AG04449 (cell line): ENCODE data around the gene ANKRD65.
"Not testable (repeated sequence)": the region's sequence is repeated elsewhere in the genome, so short reads cannot be mapped to it uniquely, and the experiment has no call there.

Source experiments
- CTCF ChIA-PET: fragments of 350-600 bp; formaldehyde crosslinking; extraction: SDS; loops from one replicate; lab custom pipeline; 2021; ENCODE audit warnings: antibody characterized with exemption; lab: Yijun Ruan, JAX
- POLR2A ChIA-PET: fragments of 400-600, 350-600 bp; formaldehyde crosslinking; extraction: SDS; loops from one replicate; lab custom pipeline; 2020; ENCODE audit warnings: antibody characterized with exemption, inconsistent platforms; lab: Yijun Ruan, JAX
- DNase-seq: peaks from one replicate; pipeline ENCODE4 v3.0.0-alpha.2; 2010; ENCODE audit warnings: low read depth, low spot score
- H3K4me3 ChIP-seq: 2 replicates; pipeline ENCODE4 v1.5.1; 2011; ENCODE audit warnings: low read depth, mild to moderate bottlenecking, control low read depth, low read length
- CTCF ChIP-seq: IDR thresholded peaks from one replicate; pipeline ENCODE4 v1.5.1; 2011; ENCODE audit warnings: mild to moderate bottlenecking, moderate library complexity, low read length, control low read depth, inconsistent platforms; ENCODE audit not compliant: insufficient read depth; ENCODE audit errors: missing control alignments

ANKRD65 gene

GRCh38 chr1:1411626-1412025 is 9.4 kb downstream of the ANKRD65 start:
- DNase-seq = no peak
- no peak for TF ChIP-seq CTCF
- CTCF ChIA-PET = interaction anchor here (0.9 kb wide), 1 partner anchor 30 kb away, joined by 3 read pairs; no protein-coding TSS in a partner anchor
- POLR2A ChIA-PET = interaction anchor here (0.7 kb wide), 1 partner anchor 22 kb away, joined by 4 read pairs; no protein-coding TSS in a partner anchor
- H3K4me3 ChIP-seq = no peak overlapping the region

- H3K4me3 ChIP-seq, POLR2A ChIA-PET, DNase-seq, CTCF ChIA-PET: not testable (repeated sequence)
Measured at GRCh38 chr1:1410238-1410637, 10.8 kb downstream of the ANKRD65 start.

- ChIA-PET POLR2A (interaction anchor here (0.9 to 1.6 kb wide), 3 partner anchors 9 to 63 kb away, joined by 3 to 11 read pairs (median 3); partner anchors contain the start of genes AURKAIP1 and CCNL2), CTCF (interaction anchor here (0.6 to 2.5 kb wide), 5 partner anchors 9 to 56 kb away, joined by 3 to 9 read pairs (median 4); partner anchors contain the start of gene CCNL2)
- no peak for DNase-seq
- H3K4me3 ChIP-seq = peak overlapping the region; percentile 85
- no peak for TF ChIP-seq CTCF
Measured at GRCh38 chr1:1407636-1408318, 13.3 kb downstream of the ANKRD65 start.

- H3K4me3 ChIP-seq = peak within 1 kb of the TSS; percentile 85
- no peak for TF ChIP-seq CTCF
- DNase-seq = peak; percentile 26
- POLR2A ChIA-PET = interaction anchor here (0.9 to 1.6 kb wide), 3 partner anchors 8 to 63 kb away, joined by 3 to 11 read pairs (median 3); partner anchors contain the start of genes AURKAIP1 and CCNL2
- CTCF ChIA-PET = interaction anchor here (0.6 to 2.5 kb wide), 5 partner anchors 8 to 59 kb away, joined by 3 to 9 read pairs (median 4); partner anchors contain the start of gene CCNL2
Measured at GRCh38 chr1:1406821-1407635, 14.0 kb downstream of the ANKRD65 start, which contains the start of gene MRPL20. MRPL20 (minus strand) TSS chr1:1407293; CDS start chr1:1407217, 76 bp downstream.

- TF ChIP-seq CTCF = no peak
Measured at GRCh38 chr1:1406101-1406820, 14.8 kb downstream of the ANKRD65 start.

GRCh38 chr1:1403653-1404052 is 17.4 kb downstream of the ANKRD65 start:
- no peak overlapping the region for H3K4me3 ChIP-seq
- no peak for DNase-seq
- CTCF ChIA-PET = no interaction called here
- TF ChIP-seq CTCF = no peak
- POLR2A ChIA-PET = no interaction called here

More at GRCh38 chr1:1406101-1406820, 14.8 kb downstream of the ANKRD65 start:
- DNase-seq = no peak
- ChIA-PET CTCF (interaction anchor here (1.3 kb wide), 1 partner anchor 58 kb away, joined by 4 read pairs; no protein-coding TSS in a partner anchor), POLR2A (no interaction called here)
- H3K4me3 ChIP-seq = peak overlapping the region; percentile 85

- not testable (repeated sequence) for DNase-seq
Measured at GRCh38 chr1:1402901-1403392, 18.1 kb downstream of the ANKRD65 start.

More at GRCh38 chr1:1402901-1403392, 18.1 kb downstream of the ANKRD65 start:
- CTCF ChIA-PET = interaction anchor here (0.9 to 5.9 kb wide), 5 partner anchors 12 to 57 kb away, joined by 3 to 66 read pairs (median 9); no protein-coding TSS in a partner anchor
- POLR2A ChIA-PET, H3K4me3 ChIP-seq: not testable (repeated sequence)
